Trophoblast cell (in vitro differentiated cells and primary cell): ENCODE results near the gene GCHFR.

Source experiments
- DNase-seq, 2 donors: peaks; one replicate each; pipeline ENCODE4 v3.0.0-alpha.2; 2016
- H2AFZ ChIP-seq: 2 replicates; pipeline ENCODE4 v1.6.1; 2013; ENCODE audit warnings: low read length, moderate library complexity, mild to moderate bottlenecking; ENCODE audit not compliant: insufficient read depth, poor library complexity
- H2AK5ac ChIP-seq: 2 replicates; pipeline ENCODE4 v1.6.1; 2013; ENCODE audit warnings: mild to moderate bottlenecking, low read length
- H2BK120ac ChIP-seq: 2 replicates; pipeline ENCODE4 v1.6.1; 2013; ENCODE audit warnings: low read length, mild to moderate bottlenecking, moderate library complexity; ENCODE audit not compliant: insufficient read depth, poor library complexity
- H2BK12ac ChIP-seq: 2 replicates; pipeline ENCODE4 v1.6.1; 2013; ENCODE audit warnings: mild to moderate bottlenecking, low read length, moderate library complexity
- H2BK5ac ChIP-seq: 2 replicates; pipeline ENCODE4 v1.6.1; 2013; ENCODE audit warnings: low read length, low read depth, moderate library complexity, mild to moderate bottlenecking; ENCODE audit not compliant: poor library complexity
- H3K14ac ChIP-seq: 2 replicates; pipeline ENCODE4 v1.6.1; 2013; ENCODE audit warnings: mild to moderate bottlenecking, low read length
- H3K18ac ChIP-seq: 2 replicates; pipeline ENCODE4 v1.6.1; 2013; ENCODE audit warnings: mild to moderate bottlenecking, low read length
- H3K23ac ChIP-seq: 2 replicates; pipeline ENCODE4 v1.6.1; 2013; ENCODE audit warnings: low read length
- H3K27ac ChIP-seq: 2 replicates; pipeline ENCODE4 v1.5.1; 2013; ENCODE audit warnings: low read depth, mild to moderate bottlenecking, inconsistent platforms, low read length, moderate library complexity
- H3K27me3 ChIP-seq: 2 replicates; pipeline ENCODE4 v1.6.1; 2013; ENCODE audit warnings: inconsistent platforms, mild to moderate bottlenecking, low read length, moderate library complexity; ENCODE audit not compliant: insufficient read depth
- H3K36me3 ChIP-seq, 2 experiments: 1 replicate in 1 of 2; 2 replicates in 1 of 2; pipeline ENCODE4 v1.6.1; 2013; ENCODE audit warnings: low read length in 2 of 2, mild to moderate bottlenecking in 2 of 2, moderate library complexity in 1 of 2; ENCODE audit not compliant: insufficient read depth in 2 of 2, control insufficient read depth in 1 of 2
- H3K4ac ChIP-seq: 2 replicates; pipeline ENCODE4 v1.6.1; 2013; ENCODE audit warnings: low read depth, mild to moderate bottlenecking, low read length, moderate library complexity
- H3K4me1 ChIP-seq, 2 experiments: 1 replicate in 1 of 2; 2 replicates in 1 of 2; pipeline ENCODE4 v1.6.1; 2013; ENCODE audit warnings: low read length in 2 of 2, mild to moderate bottlenecking in 2 of 2, moderate library complexity in 1 of 2; ENCODE audit not compliant: insufficient read depth in 2 of 2, control insufficient read depth in 1 of 2
- H3K4me2 ChIP-seq: 2 replicates; pipeline ENCODE4 v1.6.1; 2013; ENCODE audit warnings: inconsistent platforms, mild to moderate bottlenecking, low read length, moderate library complexity
- H3K4me3 ChIP-seq: 2 replicates; pipeline ENCODE4 v1.5.1; 2013; ENCODE audit warnings: mild to moderate bottlenecking, low read depth, low read length, inconsistent platforms
- H3K79me1 ChIP-seq: one replicate; pipeline ENCODE4 v1.6.1; 2013; ENCODE audit warnings: low read length
- H3K79me2 ChIP-seq: 2 replicates; pipeline ENCODE4 v1.6.1; 2013; ENCODE audit warnings: low read length, mild to moderate bottlenecking; ENCODE audit not compliant: control insufficient read depth, insufficient read depth, poor library complexity
- H3K9ac ChIP-seq: 2 replicates; pipeline ENCODE4 v1.6.1; 2013; ENCODE audit warnings: mild to moderate bottlenecking, low read length
- H3K9me3 ChIP-seq: 2 replicates; pipeline ENCODE4 v1.6.1; 2013; ENCODE audit warnings: low read depth, mild to moderate bottlenecking, control low read depth, inconsistent platforms, low read length; ENCODE audit not compliant: insufficient read depth
- H4K12ac ChIP-seq: 2 replicates; pipeline ENCODE4 v1.6.1; 2013; ENCODE audit warnings: low read depth, mild to moderate bottlenecking, low read length, moderate library complexity
- H4K8ac ChIP-seq: 2 replicates; pipeline ENCODE4 v1.6.1; 2013; ENCODE audit warnings: low read depth, mild to moderate bottlenecking, low read length, moderate library complexity
- H4K91ac ChIP-seq: one replicate; pipeline ENCODE4 v1.6.1; 2013; ENCODE audit warnings: low read depth, mild to moderate bottlenecking, low read length, moderate library complexity
- WGBS: extraction: QIAGEN DNeasy Blood & Tissue Kit; methylation state at CpG from one replicate; pipeline ENCODE4 v1.1.7; 2013; ENCODE audit warnings: missing lambda C conversion rate; ENCODE audit not compliant: insufficient read length, insufficient coverage; ENCODE audit errors: extremely low coverage; 5-methylcytosine and 5-hydroxymethylcytosine counted together

The GCHFR gene

DNA sequence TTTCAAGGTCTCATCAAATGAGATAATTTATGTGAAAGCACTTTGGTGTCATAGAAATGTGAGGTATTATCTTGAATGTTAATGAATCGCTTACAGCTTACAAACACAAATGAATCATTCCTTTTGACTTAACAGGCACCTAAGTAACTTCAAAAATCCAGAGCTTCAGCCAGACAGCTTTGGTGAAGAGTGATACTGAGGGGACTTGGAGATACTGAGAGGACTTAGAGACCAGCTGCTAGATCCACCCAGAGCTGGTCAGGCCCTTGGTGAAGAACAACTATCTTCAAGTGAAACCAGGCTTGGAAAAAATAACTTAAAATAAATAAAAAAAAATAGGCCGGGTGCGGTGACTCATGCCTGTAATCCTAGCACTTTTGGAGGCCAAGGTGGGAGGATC is 26.9 kb downstream of the GCHFR start:
- no peak overlapping the region for H2BK12ac ChIP-seq
- no peak overlapping the region for H3K9ac ChIP-seq
- no peak overlapping the region for H2AK5ac ChIP-seq
- no peaks in the 10 kb centered on the region for H3K79me1 ChIP-seq
- H3K18ac ChIP-seq = no peak overlapping the region
- no peak overlapping the region for H3K4me2 ChIP-seq
- no peak overlapping the region for H3K4ac ChIP-seq
- H3K36me3 ChIP-seq = peaks cover 0 to 4% of the 10 kb centered on the region in 2 experiments
- no peak overlapping the region for H3K14ac ChIP-seq
- no peak overlapping the region for H3K23ac ChIP-seq
- no peak overlapping the region for H4K91ac ChIP-seq
- H3K79me2 ChIP-seq = no peaks in the 10 kb centered on the region
- H3K27me3 ChIP-seq = no peaks in the 10 kb centered on the region
- no peak for DNase-seq
- H4K12ac ChIP-seq = no peak overlapping the region
- H3K9me3 ChIP-seq = no peaks in the 10 kb centered on the region
- H4K8ac ChIP-seq = no peak overlapping the region
- H3K27ac ChIP-seq = no peak overlapping the region
- no peak overlapping the region for H3K4me3 ChIP-seq
- H2BK120ac ChIP-seq = no peak overlapping the region
- no CpG with 5 or more reads among the region's 3 CpGs for WGBS
- H3K4me1 ChIP-seq = peaks cover 12 to 14% of the 10 kb centered on the region in 2 experiments
- H2BK5ac ChIP-seq = no peak overlapping the region
- H2AFZ ChIP-seq = no peak overlapping the region

DNA sequence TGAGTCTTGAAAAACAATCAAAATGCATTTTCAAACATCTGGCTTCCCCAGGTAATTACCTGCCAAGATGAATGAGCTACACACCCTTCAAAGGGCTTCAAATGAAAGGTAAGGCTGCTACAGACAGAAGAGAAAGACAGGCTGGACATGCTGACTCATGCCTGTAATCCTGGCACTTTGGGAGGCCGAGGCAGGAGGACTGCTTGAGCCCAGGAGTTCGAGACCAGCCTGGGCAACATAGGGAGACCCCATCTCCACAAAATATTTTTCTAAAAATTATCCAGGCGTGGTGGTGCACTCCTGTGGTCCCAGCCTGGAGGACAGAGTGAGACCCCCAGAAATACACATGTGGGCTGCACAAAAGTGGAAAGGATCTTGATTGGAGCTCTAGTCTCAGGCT is 28.5 kb downstream of the GCHFR start:
- Histone ChIP-seq H2AFZ (no peak overlapping the region), H3K4me1 (peaks cover 4 to 7% of the 10 kb centered on the region in 2 experiments), H3K27ac (no peak overlapping the region), H3K23ac (no peak overlapping the region), H3K4ac (no peak overlapping the region), H4K12ac (no peak overlapping the region), H3K36me3 (peaks cover 0 to 4% of the 10 kb centered on the region in 2 experiments), H3K79me2 (no peaks in the 10 kb centered on the region), H3K14ac (no peak overlapping the region), H4K8ac (no peak overlapping the region), H2BK120ac (no peak overlapping the region), H3K79me1 (no peaks in the 10 kb centered on the region), H3K4me3 (no peak overlapping the region), H3K27me3 (no peaks in the 10 kb centered on the region), H3K4me2 (no peak overlapping the region), H3K9me3 (no peaks in the 10 kb centered on the region), H2BK12ac (no peak overlapping the region), H3K18ac (no peak overlapping the region), H3K9ac (no peak overlapping the region), H2AK5ac (no peak overlapping the region), H2BK5ac (no peak overlapping the region), H4K91ac (no peak overlapping the region)
- no peak for DNase-seq
- no CpG with 5 or more reads among the region's 3 CpGs for WGBS

DNA sequence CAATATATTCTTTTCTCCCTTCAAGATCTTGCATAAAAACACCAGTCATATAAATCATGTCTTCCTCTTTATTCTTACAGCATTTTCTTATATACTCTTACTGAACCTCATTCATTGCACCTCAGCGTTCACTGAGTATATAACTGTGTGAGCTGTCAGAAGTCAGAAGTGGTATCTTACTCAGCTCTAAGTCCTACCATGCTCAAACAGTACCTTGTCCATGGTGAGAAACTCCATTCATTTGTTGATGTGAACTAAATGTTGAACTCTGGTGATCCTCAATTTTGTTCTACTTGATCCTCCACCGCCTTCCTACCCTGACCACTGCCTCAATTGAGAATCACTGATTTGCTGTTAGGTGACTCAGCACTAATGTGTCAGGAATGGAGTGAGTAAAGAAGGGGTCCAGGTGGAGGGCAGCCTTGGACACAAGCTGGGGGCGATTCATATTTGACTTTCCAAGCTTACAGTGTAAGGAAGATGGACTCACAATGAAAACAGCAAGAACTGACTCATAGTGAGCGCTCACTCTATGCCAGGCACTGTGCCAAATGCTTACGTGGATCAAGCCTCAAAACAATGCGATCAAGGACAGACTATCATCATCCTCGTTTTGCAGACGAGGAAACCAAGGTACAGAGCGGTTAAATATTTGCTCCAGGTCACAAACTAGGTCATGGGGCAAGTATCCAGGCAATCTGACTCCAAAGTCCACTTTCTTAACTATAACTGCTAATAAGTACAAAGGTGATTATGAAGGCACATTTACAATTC is 29.5 kb downstream of the GCHFR start:
- no CpG with 5 or more reads among the region's 9 CpGs for WGBS

DNA sequence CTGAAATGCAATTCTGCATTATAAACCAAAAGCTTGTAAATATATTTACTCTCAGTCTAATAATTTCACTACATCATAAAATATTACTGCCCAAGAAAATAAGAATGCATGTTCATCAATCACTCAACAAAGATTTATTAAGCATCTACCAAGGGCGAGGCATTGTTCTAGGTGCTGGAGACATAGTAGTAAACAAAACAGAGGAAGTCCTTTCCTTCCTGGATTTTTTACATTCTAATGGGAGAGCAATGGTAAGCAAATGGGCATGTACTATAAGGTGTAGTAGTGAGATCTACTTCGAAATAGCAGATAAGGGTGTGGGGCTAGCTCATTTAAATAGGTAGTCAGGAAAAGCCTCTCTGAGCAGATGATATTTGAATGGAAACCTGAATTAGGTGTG is 32.2 kb downstream of the GCHFR start:
- no peak overlapping the region for H2BK5ac ChIP-seq
- H3K27ac ChIP-seq = no peak overlapping the region
- H3K9me3 ChIP-seq = no peaks in the 10 kb centered on the region
- no peaks in the 10 kb centered on the region for H3K79me1 ChIP-seq
- H3K4me2 ChIP-seq = no peak overlapping the region
- peaks cover 0 to 4% of the 10 kb centered on the region in 2 experiments for H3K36me3 ChIP-seq
- H2BK120ac ChIP-seq = no peak overlapping the region
- no peak overlapping the region for H3K4ac ChIP-seq
- no peak overlapping the region for H4K12ac ChIP-seq
- H2AK5ac ChIP-seq = no peak overlapping the region
- no peak overlapping the region for H4K91ac ChIP-seq
- no peak overlapping the region for H2AFZ ChIP-seq
- no peak overlapping the region for H3K4me3 ChIP-seq
- no CpG with 5 or more reads among the region's 2 CpGs for WGBS
- H2BK12ac ChIP-seq = no peak overlapping the region
- DNase-seq = no peak
- no peak overlapping the region for H3K18ac ChIP-seq
- H3K23ac ChIP-seq = no peak overlapping the region
- H3K9ac ChIP-seq = no peak overlapping the region
- no peak overlapping the region for H4K8ac ChIP-seq
- no peak overlapping the region for H3K14ac ChIP-seq
- no peaks in the 10 kb centered on the region for H3K4me1 ChIP-seq
- H3K27me3 ChIP-seq = no peaks in the 10 kb centered on the region
- no peaks in the 10 kb centered on the region for H3K79me2 ChIP-seq

More for the DNA sequence above, 29.5 kb downstream of the GCHFR start:
- no peak overlapping the region for H4K91ac ChIP-seq
- no peak overlapping the region for H3K18ac ChIP-seq
- no peak overlapping the region for H3K27ac ChIP-seq
- no peak overlapping the region for H3K4me2 ChIP-seq
- DNase-seq = peak; percentile 8 to 35
- H4K12ac ChIP-seq = no peak overlapping the region
- no peak overlapping the region for H3K14ac ChIP-seq
- H3K9ac ChIP-seq = no peak overlapping the region
- H2BK12ac ChIP-seq = no peak overlapping the region
- H3K27me3 ChIP-seq = no peaks in the 10 kb centered on the region
- H2AFZ ChIP-seq = no peak overlapping the region
- H3K4ac ChIP-seq = no peak overlapping the region
- no peak overlapping the region for H4K8ac ChIP-seq
- no peak overlapping the region for H2BK5ac ChIP-seq
- no peak overlapping the region for H3K23ac ChIP-seq
- no peaks in the 10 kb centered on the region for H3K79me1 ChIP-seq
- H3K9me3 ChIP-seq = no peaks in the 10 kb centered on the region
- no peak overlapping the region for H2AK5ac ChIP-seq
- H3K4me1 ChIP-seq = no peaks in the 10 kb centered on the region
- peaks cover 0 to 4% of the 10 kb centered on the region in 2 experiments for H3K36me3 ChIP-seq
- no peak overlapping the region for H3K4me3 ChIP-seq
- H2BK120ac ChIP-seq = no peak overlapping the region
- no peaks in the 10 kb centered on the region for H3K79me2 ChIP-seq
